Stimulated activated CD4-positive, alpha-beta T cell treated with anti-CD3 and anti-CD28 coated beads, Interleukin-12 subunit alpha, Interleukin-12 subunit beta, amount 100 ng/mL, for 4 hours (primary cell): ENCODE data around the gene FUT4.
"Not testable (repeated sequence)": the region's sequence is repeated elsewhere in the genome, so short reads cannot be mapped to it uniquely, and the experiment has no call there.

Experiments
- DNase-seq: peaks from one replicate; pipeline ENCODE4 v3.0.0-alpha.2; 2020

The FUT4 gene

GRCh38 chr11:94543695-94544645 is at the start of gene FUT4:
Gene FUT4, plus strand, starts transcription at chr11:94543921. Its CDS starts 213 bp downstream, at chr11:94544134.
- DNase-seq = peak; percentile 68

GRCh38 chr11:94494126-94494680 is 49.5 kb upstream of the FUT4 start:
- DNase-seq = no peak

- no peak for DNase-seq
Measured at GRCh38 chr11:94500181-94500580, 43.5 kb upstream of the FUT4 start.

- DNase-seq = no peak
Measured at GRCh38 chr11:94501522-94501921, 42.2 kb upstream of the FUT4 start.

GRCh38 chr11:94504689-94505293 is 38.9 kb upstream of the FUT4 start:
- no peak for DNase-seq

- not testable (repeated sequence) for DNase-seq
Measured at GRCh38 chr11:94506513-94506912, 37.2 kb upstream of the FUT4 start.

- DNase-seq = no peak
Measured at GRCh38 chr11:94507485-94507884, 36.2 kb upstream of the FUT4 start.

GRCh38 chr11:94511932-94512781 is 31.6 kb upstream of the FUT4 start, which contains the start of gene C11orf97:
Gene C11orf97, plus strand, starts transcription at chr11:94512461. Its CDS starts 68 bp downstream, at chr11:94512529.
- DNase-seq = peak; percentile 50

- DNase-seq = no peak
Measured at GRCh38 chr11:94513091-94513490, 30.6 kb upstream of the FUT4 start.

- DNase-seq = no peak
Measured at GRCh38 chr11:94515398-94515797, 28.3 kb upstream of the FUT4 start.

GRCh38 chr11:94516725-94517124 is 27.0 kb upstream of the FUT4 start:
- no peak for DNase-seq

GRCh38 chr11:94518300-94518699 is 25.4 kb upstream of the FUT4 start:
- no peak for DNase-seq

- no peak for DNase-seq
Measured at GRCh38 chr11:94519478-94520084, 24.1 kb upstream of the FUT4 start.

GRCh38 chr11:94521684-94522083 is 22.0 kb upstream of the FUT4 start:
- no peak for DNase-seq

- DNase-seq = no peak
Measured at GRCh38 chr11:94524341-94524740, 19.4 kb upstream of the FUT4 start.

GRCh38 chr11:94525546-94526324 is 18.0 kb upstream of the FUT4 start:
- no peak for DNase-seq

- no peak for DNase-seq
Measured at GRCh38 chr11:94526645-94527438, 16.9 kb upstream of the FUT4 start.

GRCh38 chr11:94528551-94528950 is 15.2 kb upstream of the FUT4 start:
- no peak for DNase-seq

- no peak for DNase-seq
Measured at GRCh38 chr11:94532211-94532610, 11.5 kb upstream of the FUT4 start.

GRCh38 chr11:94533206-94533605 is 10.5 kb upstream of the FUT4 start:
- no peak for DNase-seq
